ENCODE measurements around the gene CDH12. TPM values are rescaled to one million over a fixed set of nuclear protein-coding genes. Genes with fewer than 3 reads are reported as not detected.
"Not testable (repeated sequence)": the region's sequence is repeated elsewhere in the genome, so short reads cannot be mapped to it uniquely, and the experiment has no call there.

The CDH12 gene
- total RNA-seq, 1 donor from 2014 or later, result not detected

DNA sequence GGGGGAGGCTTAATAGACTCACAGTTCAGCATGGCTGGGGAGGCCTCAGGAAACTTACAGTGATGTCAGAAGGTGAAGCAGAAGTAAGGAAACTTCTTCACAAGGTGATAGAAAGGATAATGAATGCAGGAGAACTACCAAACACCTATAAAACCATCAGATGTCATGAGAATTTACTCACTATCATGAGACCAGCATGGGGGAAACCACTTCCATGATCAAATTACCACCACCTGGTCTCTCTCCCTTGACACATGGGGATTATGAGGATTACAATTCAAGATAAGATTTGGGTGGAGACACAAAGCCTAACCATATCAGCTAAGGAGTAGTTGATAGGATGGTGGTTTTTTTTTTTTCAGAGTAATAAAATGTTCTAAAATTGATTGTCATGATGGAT, 201.8 kb downstream of the CDH12 start:
- intact Hi-C loops (cut with micrococcal nuclease), result no loop called here

GRCh38 chr5:22650511-22650910, 202.6 kb downstream of the CDH12 start:
- intact Hi-C loops (cut with micrococcal nuclease), result no loop called here

GRCh38 chr5:22649074-22649473, 204.1 kb downstream of the CDH12 start:
- intact Hi-C loops (cut with micrococcal nuclease), result no loop called here

GRCh38 chr5:22644859-22645258, 208.3 kb downstream of the CDH12 start:
- intact Hi-C loops (cut with micrococcal nuclease), result no loop called here

- intact Hi-C loops (cut with micrococcal nuclease), result no loop called here
Observed at GRCh38 chr5:22643356-22643755, 209.8 kb downstream of the CDH12 start.

DNA sequence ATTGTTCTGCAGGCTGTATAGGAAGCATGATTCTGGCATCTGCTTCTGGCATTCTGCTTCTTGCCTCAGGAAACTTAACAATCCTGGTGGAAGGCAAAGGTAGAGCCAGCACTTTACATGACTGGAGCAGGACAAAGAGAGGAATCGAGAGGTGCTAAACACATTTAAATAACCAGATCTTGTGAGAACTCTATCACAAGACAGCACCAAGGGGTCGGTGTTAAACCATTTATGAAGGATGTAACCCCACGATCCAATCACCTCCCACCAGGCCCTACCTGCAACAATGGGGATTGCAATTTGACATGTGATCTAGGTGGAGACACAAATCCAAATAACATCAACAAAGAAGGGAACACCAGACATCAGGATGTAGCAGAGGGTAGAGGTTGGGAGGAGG, 221.5 kb downstream of the CDH12 start:
- intact Hi-C loops (cut with micrococcal nuclease), result no loop called here

- intact Hi-C loops (cut with micrococcal nuclease), result no loop called here
Observed at GRCh38 chr5:22627029-22627428, 226.1 kb downstream of the CDH12 start.

DNA sequence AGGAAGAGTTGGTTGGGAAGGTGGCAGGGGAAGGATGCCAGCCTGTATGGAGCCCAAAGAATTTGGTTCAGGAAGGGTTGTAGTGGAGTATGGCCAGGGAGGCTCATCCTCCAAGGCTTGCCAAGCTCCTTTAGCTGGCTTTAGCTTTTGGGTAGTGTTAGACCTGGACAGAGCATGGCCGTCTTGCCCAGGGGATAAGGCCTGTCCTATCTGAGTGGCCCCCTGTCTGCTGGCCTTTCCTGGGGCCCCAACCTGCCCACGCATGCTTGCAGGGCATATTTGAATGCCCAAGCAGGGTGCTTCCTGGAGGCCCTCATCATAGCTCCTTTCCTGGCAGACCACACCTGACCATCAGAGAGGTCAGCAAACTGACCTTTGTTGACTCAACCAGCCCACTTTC, 227.7 kb downstream of the CDH12 start:
- intact Hi-C loops (cut with micrococcal nuclease), result no loop called here

- intact Hi-C loops (cut with micrococcal nuclease), result no loop called here
Observed at GRCh38 chr5:22621084-22621483, 232.1 kb downstream of the CDH12 start.

GRCh38 chr5:22615964-22616363, 237.2 kb downstream of the CDH12 start:
- intact Hi-C loops (cut with micrococcal nuclease), result no loop called here

DNA sequence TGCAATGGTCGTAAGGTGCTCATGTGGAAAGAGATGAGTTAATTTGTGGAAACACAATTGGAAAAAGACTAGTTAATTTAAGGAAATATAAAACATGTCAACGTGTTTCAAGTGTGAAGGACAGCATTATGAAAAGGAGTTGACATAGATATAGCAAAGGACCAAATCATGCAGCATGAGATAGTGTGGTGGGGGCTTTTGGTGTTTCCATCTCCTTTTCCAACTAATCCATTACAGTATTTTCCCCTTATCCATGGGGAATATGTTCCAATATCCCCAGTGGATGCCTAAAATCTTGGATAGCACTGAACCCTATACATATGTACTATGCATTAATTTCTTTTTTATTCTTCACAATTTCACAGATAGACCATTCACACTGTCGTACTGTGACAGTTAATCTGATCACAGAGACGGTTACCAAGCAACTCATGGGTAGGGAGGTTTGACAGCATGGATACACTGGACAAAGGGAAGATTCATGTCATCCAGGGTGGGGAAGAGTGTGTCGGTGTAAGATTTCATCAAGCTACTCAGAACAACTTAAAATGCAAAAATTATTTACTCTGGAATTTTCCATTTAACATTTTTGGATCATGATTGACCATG, 238.6 kb downstream of the CDH12 start:
- intact Hi-C loops (cut with micrococcal nuclease), result no loop called here

- intact Hi-C loops (cut with micrococcal nuclease), result no loop called here
Observed at GRCh38 chr5:22612928-22613327, 240.2 kb downstream of the CDH12 start.

DNA sequence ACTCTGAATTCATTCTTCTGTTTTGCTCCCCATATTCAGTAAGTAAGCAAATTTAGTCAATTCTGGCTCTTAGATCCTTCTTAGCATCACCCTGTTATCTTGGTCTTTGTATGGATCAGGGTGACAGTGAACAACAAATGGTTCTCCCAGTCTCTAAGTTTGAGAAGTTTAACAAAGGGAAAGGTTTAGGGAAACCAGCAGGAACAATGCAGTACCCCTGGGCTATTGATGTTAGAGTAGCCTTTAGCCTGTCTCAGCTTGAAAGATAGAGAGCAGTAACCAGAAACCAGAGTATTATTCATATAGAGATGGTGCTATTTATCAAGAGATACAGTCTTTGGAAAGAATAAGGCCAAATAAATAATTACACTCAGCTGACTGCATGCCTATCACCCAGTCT, 241.8 kb downstream of the CDH12 start:
- intact Hi-C loops (cut with micrococcal nuclease), result no loop called here

DNA sequence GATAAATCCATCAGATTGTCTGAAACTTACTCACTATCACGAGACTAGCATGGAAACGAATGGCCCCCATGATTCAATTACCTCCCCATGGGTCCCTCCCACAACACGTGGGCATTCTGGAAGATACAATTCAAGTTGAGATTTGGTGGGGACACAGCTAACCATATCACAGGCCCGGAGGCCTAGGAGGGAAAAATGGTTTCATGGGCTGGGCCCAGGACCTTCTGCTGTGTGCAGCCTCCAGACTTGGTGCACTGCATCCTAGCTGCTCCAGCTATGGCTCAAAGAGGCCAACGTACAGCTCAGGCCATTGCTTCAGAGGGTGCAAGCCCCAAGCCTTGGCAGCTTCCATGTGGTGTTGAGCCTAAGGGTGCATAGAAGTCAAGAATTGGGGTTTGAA, 245.6 kb downstream of the CDH12 start:
- intact Hi-C loops (cut with micrococcal nuclease), result not testable (repeated sequence)

GRCh38 chr5:22605473-22605872, 247.7 kb downstream of the CDH12 start:
- intact Hi-C loops (cut with micrococcal nuclease), result no loop called here

DNA sequence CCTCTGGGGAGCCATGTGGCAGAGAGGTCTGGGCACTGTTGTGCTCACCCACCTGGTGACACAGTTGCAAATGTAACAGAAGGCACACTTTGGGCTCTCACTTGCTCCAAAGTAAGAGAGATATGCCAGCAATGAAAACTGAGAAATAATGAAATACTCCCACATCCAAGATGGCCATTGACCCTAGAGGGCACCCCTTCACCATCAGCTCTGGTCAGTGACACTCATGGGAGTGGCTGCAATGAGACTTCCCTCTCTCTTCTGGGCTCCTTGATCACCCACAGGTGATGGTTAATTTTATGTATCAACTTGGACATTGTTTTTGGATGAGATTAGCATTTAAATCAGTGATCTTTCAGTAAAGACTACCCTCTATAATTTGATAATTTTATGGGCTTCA, 248.4 kb downstream of the CDH12 start:
- intact Hi-C loops (cut with micrococcal nuclease), result no loop called here

DNA sequence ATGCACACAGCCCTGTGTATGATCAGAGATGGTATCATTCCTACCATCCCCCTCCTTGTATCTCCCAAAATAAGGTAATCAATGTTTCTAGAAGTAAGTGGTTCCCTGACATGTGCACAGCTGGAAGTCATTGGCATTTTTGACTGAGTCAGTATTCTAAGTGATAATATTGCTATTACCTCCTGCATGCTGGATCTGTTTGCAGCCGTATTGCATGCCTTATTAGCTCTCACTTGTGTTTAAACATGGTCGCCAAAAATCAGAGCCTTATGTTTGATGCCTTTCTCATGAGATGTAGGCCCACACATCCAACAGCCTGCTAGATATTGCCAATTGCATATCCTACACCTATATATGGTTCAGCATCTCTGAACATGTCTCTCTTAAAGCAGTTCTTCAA, 254.3 kb downstream of the CDH12 start:
- intact Hi-C loops (cut with micrococcal nuclease), result no loop called here

DNA sequence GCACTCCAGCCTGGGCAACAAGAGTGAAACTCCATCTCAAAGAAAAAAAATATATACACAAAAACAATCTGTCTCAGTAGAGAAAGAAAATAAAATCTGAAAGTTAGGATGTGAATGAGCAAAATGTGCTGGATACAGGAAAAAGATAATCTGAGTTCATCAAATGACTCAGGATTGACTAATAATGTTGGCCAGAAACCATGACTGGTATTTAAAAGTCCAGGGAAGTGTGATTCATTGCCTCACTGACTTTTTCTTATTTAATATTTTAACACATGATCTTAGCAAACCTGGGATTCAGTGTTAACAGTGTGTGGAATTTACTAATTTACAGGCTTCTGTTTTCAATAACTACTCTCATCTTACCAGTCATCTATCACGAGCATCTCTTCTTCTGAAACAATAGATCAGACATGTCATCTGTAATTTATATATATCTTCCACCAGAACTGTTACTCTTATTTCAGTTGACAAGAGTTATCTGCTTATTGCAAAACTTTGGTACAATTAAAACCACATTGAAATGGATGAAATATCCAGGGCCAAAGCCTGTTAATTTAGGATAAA, 256.7 kb downstream of the CDH12 start:
- intact Hi-C loops (cut with micrococcal nuclease), result no loop called here

DNA sequence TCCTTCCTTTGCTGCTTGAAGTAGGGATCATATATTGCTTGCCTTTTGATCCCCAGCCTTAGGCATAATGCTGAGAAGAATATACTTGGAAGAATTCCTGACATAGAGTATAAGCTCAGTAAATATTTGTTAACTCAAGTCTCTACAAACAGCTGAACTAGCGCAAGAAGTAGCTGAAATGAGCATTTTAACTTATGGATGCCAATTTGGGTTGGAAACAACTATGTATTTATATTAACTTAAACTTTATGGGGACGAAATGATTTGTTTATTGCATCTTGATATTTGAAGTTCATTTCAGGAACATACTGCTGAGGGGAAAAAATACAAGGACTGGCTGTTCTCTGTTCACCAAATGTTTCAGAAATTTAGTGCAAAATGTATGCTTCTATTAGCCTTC, 258.7 kb downstream of the CDH12 start:
- intact Hi-C loops (cut with micrococcal nuclease), result no loop called here

DNA sequence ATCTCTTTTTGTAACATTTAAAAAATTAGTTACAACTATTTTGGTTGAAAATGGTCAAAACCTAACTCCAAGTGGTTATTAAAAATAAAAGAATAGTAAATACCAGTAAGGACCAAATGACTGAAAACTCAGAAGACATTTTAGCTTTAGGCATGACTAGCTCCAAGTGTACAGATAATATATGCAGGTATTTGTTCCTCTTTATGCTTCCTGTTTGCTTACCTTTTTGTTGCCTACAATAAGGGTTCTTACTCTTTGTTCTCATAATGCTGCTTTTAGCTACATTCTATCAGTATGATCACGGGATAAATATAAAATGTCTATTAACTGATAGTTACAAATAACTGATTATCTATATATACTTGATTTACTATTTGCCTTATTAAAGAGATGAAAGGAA, 259.6 kb downstream of the CDH12 start:
- intact Hi-C loops (cut with micrococcal nuclease), result no loop called here

GRCh38 chr5:22591461-22591860, 261.7 kb downstream of the CDH12 start:
- intact Hi-C loops (cut with micrococcal nuclease), result no loop called here

DNA sequence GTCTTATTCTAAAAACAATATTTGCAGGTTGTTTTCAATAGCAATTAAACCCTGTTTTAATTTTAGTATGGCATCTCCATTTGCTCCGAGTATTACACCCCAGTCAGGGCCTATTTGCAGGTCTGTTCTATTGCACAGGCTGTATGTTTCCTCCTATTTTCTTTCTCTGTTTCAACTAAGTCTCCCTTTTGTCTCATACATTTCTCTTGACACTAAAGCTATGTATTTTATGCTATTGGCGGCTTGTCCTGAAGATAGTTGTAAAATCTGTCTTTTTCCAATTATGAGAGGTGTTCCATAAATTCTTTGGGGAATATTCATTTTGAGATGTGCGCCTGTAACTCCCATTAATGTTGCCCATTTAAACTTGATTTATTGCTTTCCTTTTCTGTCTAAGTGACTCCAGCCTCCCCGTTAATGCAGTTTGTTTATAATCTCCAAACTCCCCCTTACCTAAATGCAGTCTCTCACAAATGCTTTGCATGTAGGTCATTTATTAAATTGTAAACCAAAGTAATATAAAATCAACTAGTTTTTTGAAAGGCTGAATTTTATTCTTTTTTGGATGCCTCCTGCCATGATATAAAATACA, 262.4 kb downstream of the CDH12 start:
- intact Hi-C loops (cut with micrococcal nuclease), result no loop called here

GRCh38 chr5:22577711-22578110, 275.4 kb downstream of the CDH12 start:
- intact Hi-C loops (cut with micrococcal nuclease), result no loop called here

All from T-helper 2 cell treated with Interferon-gamma antibody and Interleukin-4, amounts not matched to agents 100 ng/mL and 5 ng/mL, for 36 hours (primary cell).